HG02970 (cell line): ENCODE measurements around the gene MYO15B.
A peak's percentile ranks its signal among the peaks of the same experiment; 100 is the strongest.
"Not testable (repeated sequence)": the region's sequence is repeated elsewhere in the genome, so short reads cannot be mapped to it uniquely, and the experiment has no call there.

Experiments used
- ATAC-seq: cut with Tn5 transposase; IDR thresholded peaks from one replicate; pipeline ENCODE4 v1.9.1; 2021; ENCODE audit warnings: mild to moderate bottlenecking, moderate library complexity, moderate number of reproducible peaks; ENCODE audit not compliant: unreplicated experiment, low FRiP score

The MYO15B gene

DNA sequence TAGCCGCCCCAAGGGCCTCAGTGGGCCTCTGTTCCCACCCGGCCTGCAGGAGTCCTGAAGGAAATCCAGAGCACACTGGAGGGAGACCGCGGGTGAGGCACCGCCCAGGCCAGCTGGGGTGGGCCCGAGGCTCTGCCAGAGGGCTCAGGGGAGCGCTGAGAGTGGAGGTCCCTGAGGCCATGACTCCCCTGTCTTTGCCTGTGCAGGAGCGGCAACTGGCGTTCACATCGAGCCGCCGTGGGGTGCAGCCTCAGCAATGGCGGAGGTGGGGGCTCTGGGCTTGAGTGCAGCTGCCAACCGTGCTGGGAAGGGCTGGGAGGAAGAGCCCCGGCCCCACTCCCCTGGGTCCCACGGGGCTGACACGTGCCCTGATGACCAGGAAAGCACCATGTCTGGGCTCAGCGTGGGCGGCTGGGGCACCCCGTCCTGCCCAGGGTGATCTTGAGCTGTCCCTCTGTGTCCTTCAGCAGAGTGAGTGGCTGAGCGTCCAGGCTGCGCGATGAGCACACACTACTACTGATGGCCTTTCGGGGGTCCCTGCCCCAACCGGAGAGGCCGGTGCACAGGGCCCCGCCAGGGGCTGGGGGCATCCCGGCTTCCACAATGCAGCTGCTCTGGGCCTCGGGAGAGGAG lies 13.1 kb upstream of the MYO15B start:
- ATAC-seq: no peak

DNA sequence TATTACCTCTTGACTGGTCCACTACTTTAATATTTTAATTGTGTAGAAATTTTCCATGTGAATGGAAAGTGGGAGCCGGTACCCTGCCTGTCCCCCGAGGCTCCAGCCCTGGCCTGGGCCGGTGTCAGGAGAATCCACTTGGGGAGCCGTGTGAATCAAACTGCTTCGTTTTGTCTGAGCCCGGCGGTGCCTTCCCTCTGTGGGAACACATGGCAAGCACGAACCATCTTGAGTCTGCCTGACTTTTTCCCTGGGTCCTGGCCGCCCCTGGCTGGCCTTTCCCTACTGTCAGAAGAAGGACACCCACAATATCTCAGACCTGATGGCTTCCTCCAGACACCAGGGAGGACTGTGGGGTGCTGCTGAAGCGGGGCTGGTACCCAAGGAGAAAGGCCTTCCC lies 12.4 kb upstream of the MYO15B start:
- no peak for ATAC-seq

DNA sequence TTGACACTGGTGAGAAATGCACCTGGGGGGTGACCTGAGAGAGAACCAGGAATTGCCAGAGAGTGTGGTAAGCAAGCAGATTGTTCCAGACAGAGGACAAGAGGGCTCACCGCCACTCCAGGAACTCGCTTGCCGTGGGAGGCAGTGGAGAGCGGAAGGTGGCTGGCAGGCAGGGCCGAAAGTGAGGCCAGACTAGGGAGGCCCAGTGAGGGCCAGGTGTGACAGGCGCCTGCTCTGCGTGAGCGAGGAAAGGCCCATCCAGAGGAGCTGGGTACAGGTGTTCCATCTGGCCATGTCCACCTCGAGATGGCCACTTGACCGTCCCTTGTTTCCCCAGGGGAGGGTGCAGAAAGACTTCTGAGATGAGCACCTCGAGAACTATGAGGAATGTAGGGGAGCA lies 11.9 kb upstream of the MYO15B start:
- no peak for ATAC-seq

DNA sequence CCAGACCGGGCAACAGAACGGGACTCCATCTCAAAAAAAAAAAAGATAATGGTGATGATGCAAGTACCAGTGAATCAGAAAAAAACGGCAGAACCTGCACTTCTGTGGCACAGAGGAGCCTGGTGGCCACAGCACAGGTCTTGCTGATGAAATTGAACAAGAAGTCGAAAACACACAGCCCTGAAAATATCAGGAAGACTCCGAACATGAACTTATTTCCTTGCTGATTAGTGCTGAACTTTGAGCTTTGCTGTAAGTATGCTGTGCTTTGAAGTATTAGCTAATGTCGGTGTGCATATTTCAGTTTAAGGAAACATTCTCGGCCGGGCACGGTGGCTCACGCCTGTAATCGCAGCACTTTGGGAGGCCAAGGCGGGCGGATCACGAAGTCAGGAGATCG lies 10.9 kb upstream of the MYO15B start:
- ATAC-seq: no peak

DNA sequence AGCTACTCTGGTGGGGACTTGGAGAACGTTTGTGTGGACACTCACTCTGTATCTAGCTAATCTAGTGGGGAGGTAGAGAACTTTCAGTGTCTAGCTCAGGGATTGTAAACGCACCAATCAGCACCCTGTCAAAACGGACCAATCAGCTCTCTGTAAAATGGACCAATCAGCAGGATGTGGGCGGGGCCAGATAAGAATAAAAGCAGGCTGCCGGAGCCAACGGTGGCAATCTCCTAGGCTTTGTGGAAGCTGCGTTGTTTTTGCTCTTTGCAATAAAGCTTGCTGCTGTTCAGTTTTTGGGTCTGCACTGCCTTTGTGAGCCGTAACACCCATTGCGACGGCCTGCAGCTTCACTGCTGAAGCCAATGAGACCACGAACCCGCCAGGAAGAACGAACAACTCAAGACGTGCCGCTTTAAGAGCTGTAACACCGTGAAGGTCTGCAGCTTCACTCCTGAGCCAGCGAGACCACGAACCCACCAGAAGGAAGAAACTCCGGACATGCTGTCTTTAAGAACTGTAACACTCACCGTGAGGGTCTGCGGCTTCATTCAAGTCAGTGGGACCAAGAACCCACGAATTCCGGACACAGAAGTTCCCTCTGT lies 6.4 kb upstream of the MYO15B start:
- not testable (repeated sequence) for ATAC-seq

DNA sequence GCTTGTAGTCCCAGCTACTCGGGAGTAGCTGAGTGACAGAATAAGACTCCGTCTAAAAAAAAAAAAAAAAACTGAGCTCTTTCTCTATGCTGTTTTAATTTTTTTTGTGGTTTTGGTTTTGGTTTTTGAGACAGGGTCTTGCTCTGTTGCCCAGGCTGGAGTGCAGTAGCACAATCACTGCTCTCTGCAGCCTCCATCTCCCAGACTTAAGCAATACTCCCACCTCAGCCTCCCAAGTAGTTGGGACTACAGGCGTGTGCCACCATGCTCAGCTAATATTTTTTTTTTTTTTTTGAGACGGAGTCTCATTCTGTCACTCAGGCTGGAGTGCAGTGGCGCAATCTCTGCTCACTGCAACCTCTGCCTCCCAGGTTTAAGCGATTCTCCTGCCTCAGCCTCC lies 4.4 kb upstream of the MYO15B start:
- ATAC-seq: not testable (repeated sequence)

DNA sequence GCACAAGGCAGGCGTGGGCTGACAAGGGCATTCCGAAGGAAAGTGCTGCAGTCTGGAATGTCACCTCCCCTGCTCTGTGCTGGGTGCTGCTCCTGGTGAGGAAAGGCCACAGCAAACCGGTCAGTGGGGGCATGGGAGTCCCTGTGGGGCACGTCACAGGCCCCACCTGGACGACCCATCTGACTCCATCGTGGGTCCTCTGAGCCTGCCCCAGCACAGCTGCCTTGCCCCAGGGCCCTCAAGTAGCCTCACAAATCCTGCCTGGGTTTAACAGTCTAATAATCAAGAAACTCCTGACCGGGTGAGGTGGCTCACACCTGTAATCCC lies 2.8 kb upstream of the MYO15B start:
- ATAC-seq: no peak

DNA sequence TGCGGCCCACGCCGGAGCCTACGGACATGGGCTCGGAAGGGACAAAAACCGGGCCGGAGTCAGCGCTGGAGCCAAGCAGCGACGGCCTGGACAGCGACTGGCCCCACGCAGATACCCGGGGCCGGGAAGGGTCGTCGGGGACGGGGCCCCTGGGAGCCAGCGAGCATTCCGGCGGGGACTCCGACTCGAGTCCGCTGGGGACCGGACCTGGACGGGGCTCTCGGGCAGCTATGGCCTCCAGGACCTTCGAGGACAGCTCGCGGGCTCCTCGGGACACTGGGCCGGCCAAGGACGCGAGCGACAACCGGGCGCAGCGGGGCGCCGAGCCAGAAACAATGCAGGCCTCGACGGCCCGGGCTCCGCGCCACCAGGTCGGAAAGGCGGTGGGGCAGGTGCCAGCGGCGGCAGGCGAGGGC lies 1.0 kb downstream of the MYO15B start:
- ATAC-seq: no peak

DNA sequence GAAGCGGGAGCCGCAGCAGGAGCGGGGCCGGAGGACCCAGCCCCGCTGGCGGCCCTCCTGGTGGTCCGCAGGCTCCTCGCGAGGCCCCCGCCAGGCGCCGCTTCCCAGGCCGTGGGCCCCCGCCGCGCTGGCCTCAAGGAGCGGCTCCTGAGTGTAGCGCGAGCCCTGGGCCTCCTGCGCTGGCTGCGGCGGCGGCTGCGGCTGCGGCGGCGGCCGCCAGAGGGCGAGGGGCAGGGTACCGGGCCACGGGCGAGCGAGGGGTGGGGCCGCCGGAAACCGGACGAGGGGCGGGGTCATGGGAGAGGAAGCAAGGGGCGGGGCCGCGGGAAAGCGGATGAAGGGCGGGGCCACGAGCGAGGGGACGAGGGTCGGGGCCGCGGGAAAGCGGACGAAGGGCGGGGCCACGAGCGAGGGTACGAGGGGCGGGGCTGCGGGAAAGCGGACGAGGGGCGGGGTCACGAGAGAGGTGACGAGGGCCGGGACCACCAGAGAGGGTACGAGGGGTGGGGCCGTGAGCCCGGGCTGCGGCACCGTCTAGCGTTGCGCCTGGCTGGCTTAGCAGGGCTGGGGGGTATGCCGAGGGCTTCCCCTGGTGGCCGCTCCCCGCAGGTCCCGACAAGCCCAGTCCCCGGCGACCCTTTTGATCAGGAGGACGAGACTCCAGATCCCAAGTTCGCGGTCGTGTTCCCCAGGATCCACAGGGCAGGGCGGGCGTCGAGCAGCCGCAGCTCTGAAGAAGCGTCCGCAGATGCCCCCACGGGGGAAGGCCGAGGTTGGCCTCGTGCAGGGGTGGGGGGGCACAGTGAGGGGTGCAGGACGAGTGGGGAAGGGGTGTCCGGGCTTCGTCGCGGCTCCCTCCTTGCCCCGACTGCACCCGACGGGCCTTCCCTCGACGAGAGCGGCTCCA lies 1.7 kb downstream of the MYO15B start:
- peak; percentile 73 for ATAC-seq

DNA sequence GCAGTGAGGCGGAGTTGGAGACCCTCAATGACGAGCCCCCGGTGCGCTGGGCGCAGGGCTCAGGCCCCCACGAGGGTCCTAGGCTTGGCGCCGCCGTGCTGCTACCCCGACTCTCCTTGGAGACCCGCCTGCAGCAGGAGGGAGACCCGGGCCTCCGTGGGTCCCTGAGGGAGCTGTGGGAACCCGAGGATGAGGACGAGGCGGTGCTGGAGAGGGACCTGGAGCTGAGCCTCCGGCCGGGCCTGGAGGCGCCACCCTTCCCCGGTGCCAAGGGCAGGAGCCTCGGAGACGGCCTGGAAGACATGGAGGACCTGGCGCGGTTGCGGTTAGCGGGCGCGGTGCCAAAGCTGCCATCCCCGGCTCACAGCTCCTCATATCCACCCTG lies 2.3 kb downstream of the MYO15B start:
- ATAC-seq: no peak

DNA sequence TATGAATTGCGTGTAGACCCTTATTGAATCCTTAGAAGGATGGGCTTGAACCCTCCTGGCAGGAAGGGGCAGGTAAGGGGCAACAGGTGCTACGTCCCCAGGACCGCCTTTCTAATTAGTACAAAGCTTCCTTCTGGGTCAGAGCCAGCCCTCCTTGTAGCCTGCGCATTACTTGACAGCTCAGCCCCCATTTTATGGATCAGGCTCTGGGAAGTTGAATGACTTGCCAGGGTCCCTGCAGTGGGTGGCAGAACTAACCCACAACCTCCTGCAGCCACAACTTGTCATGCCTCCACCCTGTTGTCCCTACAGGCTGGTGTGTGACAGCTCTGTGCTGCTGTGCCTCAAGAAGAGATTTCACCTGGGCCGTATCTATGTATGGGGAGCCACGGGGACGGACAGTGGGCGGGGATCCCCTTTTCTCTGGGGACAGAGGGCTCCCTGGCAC lies 2.7 kb downstream of the MYO15B start:
- no peak for ATAC-seq

DNA sequence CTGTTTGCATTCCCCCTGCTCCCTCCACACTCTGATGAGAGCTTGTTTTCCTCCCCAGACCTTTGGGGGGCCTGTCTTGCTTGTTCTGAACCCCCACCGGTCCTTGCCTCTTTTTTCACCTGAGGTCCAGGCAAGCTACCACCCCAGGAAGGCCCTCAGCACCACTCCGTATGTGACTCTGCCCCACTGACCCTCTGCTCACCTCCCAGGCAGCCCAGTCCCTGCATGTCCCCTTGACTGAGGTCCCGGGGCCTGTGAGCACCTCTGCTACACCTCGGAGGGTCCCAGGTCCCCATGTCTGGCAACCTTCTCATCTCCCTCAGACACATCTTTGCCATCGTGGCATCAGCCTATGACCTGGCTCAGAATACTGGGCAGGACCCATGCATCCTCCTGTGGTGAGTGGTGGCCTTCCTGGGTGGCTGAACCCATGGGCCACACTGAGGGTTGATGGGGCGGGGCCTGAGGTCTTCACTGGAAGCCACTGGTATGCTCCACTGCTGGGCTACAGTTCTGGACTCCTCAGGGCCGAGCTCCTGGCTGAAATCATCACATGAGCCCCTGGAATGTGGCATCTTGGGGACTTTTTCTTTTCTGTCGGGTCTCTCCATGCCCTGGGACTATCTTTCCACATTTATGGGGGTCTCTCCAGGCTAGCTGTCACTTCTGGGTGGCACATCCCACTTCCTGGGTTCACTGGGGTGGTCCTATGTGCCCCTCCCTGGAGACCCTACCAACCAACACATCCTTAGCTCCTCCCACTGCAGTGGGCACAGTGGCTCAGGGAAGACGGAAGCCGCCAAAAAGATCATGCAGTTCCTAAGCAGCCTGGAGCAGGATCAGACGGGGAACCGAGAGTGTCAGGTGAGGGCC lies 3.5 kb downstream of the MYO15B start:
- no peak for ATAC-seq

DNA sequence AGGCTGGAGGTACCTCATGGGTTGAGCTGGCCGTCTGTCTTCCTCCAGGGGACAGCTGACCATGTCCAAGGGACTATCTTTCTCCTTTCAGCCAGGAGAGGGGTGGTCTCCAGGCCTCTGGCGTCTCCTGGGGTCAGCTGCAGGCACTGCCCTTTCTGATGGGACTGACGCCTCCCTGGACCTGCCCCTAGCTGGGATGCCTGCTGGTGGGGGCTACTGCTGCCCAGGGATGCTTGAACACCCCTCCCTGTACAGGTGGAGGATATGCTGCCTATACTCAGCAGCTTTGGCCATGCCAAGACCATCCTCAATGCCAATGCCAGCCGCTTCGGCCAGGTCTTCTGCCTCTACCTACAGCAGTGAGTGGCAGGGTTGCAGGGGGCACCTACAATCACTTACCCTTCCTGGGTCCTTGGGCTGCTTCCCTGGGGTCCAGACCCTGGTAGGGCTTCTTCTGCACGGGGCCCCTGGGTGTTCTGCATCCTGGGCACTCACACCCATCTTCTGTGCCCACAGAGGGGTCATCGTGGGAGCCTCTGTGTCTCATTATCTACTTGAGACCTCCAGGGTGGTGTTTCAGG lies 4.2 kb downstream of the MYO15B start:
- ATAC-seq: no peak

DNA sequence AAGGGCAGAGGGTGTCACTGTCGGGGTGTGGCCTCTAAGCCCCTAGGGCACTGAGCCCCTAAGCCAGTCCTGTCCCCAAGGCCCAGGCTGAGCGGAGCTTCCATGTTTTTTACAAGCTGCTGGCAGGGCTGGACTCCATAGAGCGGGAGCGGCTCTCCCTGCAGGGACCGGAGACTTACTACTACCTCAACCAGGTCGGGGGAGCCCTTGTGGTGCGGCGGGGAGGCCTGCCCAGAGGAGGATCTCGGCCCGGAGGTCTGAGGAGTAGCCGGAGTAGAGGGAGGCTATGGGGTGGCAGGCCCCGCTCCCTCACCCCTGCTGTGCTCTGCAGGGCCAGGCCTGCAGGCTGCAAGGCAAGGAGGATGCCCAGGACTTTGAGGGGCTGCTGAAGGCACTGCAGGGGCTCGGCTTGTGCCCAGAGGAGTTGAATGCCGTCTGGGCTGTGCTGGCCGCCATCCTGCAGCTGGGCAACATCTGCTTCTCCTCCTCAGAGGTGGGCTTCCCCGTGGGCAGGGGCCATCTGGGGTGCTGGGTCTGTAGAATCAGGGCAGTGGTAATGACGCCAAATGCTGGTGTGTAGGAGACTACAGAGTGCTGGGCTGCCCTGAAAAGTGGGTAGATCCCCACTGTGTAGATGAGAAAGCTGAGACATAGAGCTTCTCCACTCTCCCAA lies 4.9 kb downstream of the MYO15B start:
- no peak for ATAC-seq

DNA sequence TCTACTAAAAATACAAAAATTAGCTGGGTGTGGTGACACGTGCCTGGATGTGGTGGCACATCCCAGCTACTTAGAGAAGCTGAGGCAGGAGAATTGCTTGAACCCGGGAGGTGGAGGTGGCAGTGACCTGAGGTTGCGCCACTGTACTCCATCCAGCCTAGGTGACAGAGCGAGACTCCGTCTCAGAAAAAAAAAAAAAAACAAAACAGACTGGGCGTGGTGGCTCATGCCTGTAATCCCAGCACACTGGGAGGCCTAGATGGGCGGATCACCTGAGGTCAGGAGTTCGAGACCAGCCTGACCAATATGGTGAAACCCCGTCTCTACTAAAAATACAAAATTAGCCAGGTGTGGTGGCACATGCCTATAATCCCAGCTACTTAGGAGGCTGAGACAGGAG lies 5.8 kb downstream of the MYO15B start:
- ATAC-seq: not testable (repeated sequence)

DNA sequence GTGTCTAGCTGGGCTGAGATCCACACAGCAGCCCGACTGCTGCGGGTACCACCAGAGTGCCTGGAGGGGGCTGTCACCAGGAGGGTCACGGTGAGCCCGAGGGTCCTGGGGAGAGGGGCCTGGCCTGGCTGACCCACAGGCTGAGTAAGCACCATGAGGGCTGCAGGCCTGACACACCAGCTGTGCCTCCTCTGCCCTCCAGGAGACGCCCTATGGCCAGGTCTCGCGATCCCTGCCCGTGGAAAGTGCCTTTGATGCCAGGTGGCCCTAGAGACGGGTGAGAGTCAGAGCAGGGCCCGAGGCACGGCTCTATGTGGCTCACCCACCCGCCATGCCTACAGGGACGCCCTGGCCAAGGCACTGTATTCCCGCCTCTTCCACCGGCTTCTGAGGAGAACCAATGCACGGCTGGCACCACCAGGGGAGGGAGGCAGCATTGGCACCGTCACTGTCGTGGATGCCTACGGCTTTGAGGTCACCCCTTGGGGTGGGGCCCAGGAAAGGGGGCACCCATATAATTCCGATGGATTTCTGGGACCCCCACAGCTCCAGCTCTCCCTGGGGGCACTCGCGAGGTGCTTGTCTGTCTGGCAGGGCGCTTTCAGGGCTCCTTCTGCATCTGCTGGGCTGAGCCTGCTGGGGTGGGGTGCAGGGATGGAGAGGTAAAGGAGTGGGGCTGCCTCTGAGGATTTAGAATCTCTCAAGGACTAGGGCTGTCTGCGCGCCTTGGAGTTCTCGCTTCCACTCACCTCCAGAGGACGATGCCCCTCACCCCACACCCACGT lies 7.1 kb downstream of the MYO15B start:
- ATAC-seq: no peak

DNA sequence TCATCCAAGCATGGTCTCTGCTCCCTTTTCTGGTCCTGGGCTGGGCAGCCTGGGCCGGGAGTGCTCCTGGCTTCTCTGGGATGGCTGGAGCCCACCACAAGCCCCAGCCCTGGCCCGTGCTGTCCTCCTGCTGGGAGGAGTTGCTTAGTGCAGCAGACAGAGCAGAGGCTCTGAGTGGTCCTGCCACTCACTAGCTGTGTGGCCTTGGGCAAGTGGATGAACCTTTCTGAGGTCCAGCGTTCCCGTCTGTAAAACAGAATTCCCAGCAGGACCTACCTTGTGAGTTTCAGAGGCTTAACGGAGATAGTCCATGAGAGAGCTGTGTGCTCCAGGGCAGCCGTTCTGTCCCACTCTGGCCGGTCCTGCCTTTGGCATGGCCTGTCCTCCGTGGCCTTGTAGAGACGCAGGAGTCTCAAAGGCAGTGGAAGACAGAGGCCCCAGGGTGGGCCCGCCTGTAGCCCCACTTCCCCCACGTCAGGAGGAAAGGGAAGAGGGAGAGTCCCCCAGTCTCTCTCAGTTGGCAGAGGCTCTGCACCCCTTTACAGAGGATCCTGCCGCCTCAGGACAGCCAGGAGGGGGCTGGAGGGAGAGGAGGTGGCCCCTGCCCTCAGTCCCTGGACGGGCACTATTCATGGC lies 7.8 kb downstream of the MYO15B start:
- ATAC-seq: no peak

DNA sequence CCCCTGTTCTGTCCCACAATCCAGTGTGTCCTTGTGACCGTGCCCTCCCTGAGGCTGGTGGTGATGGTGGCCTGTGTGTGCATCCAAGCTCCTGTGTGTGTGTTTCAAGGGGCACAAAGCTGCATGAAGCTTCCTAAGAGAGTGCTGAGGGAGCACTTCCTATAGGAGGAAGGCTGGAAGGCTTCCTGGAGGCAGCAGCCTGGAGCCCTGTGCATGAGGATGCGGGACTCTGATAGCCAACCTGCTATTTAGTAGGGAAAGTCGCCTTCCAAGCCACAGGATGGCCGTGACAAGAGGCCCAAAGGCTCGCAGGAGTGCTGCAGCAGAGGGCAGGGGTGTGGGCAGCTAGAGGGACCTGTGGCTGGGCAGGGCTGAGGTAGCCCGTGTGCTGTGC lies 8.3 kb downstream of the MYO15B start:
- ATAC-seq: no peak
